ENCODE measurements around the gene EIF2B5.
"Not testable (repeated sequence)": the region's sequence is repeated elsewhere in the genome, so short reads cannot be mapped to it uniquely, and the experiment has no call there.

The EIF2B5 gene

GRCh38 chr3:184145111-184145524 lies 10.0 kb downstream of the EIF2B5 start:
- peak; percentile 74 for DNase-seq (ENCODE audit: low read depth)
- peak; percentile 55 for TF ChIP-seq CTCF (IDR thresholded peaks at IDR 0.05; ENCODE audit: low read length, missing control alignments)
- H3K4me3 ChIP-seq (replicated peaks; ENCODE audit: low read depth, low read length), result no peak overlapping the region

GRCh38 chr3:184145751-184146270 lies 10.7 kb downstream of the EIF2B5 start:
- DNase-seq (ENCODE audit: low read depth), result no peak
- no peak overlapping the region for H3K4me3 ChIP-seq (replicated peaks; ENCODE audit: low read depth, low read length)
- no peak for TF ChIP-seq CTCF (IDR thresholded peaks at IDR 0.05; ENCODE audit: low read length, missing control alignments)

GRCh38 chr3:184148076-184148475 lies 12.9 kb downstream of the EIF2B5 start:
- DNase-seq (ENCODE audit: low read depth), result no peak
- TF ChIP-seq CTCF (IDR thresholded peaks at IDR 0.05; ENCODE audit: low read length, missing control alignments), result no peak
- no peak overlapping the region for H3K4me3 ChIP-seq (replicated peaks; ENCODE audit: low read depth, low read length)

GRCh38 chr3:184149123-184149522 lies 14.0 kb downstream of the EIF2B5 start:
- DNase-seq (ENCODE audit: low read depth), result no peak
- TF ChIP-seq CTCF (IDR thresholded peaks at IDR 0.05; ENCODE audit: low read length, missing control alignments), result no peak
- H3K4me3 ChIP-seq (replicated peaks; ENCODE audit: low read depth, low read length), result no peak overlapping the region

GRCh38 chr3:184149770-184150169 lies 14.6 kb downstream of the EIF2B5 start:
- TF ChIP-seq CTCF (IDR thresholded peaks at IDR 0.05; ENCODE audit: low read length, missing control alignments), result peak; percentile 33
- H3K4me3 ChIP-seq (replicated peaks; ENCODE audit: low read depth, low read length), result not testable (repeated sequence)
- DNase-seq (ENCODE audit: low read depth), result peak; percentile 52

GRCh38 chr3:184154885-184155643 lies 19.9 kb downstream of the EIF2B5 start, which contains the start of gene DVL3:
Gene DVL3 (plus strand): TSS chr3:184155377. CDS start chr3:184155636, 259 bp downstream.
- DNase-seq (ENCODE audit: low read depth), result peak; percentile 60
- no peak for TF ChIP-seq CTCF (IDR thresholded peaks at IDR 0.05; ENCODE audit: low read length, missing control alignments)
- H3K4me3 ChIP-seq (replicated peaks; ENCODE audit: low read depth, low read length), result peak within 1 kb of the TSS; percentile 97
